ENCODE measurements around the gene AHNAK. TPM values are rescaled to one million over a fixed set of nuclear protein-coding genes. Genes with fewer than 3 reads are reported as not detected.

AHNAK gene
- total and polyA plus RNA-seq, 2 donors (not counting 1 experiment from before 2014, with no cell fraction given), result 220 to 762 TPM

DNA sequence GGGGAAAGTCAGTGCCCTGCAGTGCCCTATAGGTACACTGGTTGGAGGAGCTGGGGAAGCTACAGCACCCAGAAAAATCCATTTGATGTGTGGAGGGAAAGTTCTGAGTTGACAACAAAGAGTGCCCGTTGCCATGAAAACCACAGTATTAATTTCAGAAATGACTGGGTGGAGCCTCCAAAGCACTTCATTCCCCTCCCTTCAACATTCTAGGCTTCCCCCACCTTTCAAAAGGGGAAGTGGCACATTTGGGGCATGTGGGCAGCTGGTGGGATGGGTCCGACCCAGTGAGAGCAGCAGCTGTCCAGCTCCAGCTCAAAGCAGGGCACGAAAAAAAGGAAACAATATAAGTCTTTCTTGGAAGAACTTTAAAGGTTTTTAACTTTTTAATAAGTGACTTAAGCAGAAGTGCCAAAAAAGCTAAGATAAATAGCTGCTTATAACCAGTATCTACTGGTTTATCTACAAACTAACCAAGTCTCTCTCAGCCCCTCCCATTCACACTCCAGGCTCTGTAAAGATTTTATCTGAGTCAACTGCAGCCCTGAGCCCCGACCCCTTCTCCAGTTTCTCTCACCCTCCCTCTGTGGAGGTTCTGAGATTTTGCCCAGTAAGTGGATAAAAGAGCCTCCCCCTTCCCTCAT is 9.0 kb upstream of the AHNAK start:
- Histone ChIP-seq H2AFZ (ENCODE audit: low read length) (no peak overlapping the region), H3K36me3 (ENCODE audit: control insufficient read depth, insufficient read depth, low read length) (peaks cover 10% of the 10 kb centered on the region), H3K27ac (ENCODE audit: insufficient read depth, low read length) (peak overlapping the region; percentile 99), H3K9me3 (ENCODE audit: control insufficient read depth, insufficient read depth, low read depth, low read length) (no peaks in the 10 kb centered on the region), H3K4me1 (ENCODE audit: control insufficient read depth, extremely low read depth, insufficient read depth, low read length) (peaks cover 51% of the 10 kb centered on the region), H3K4me3 (replicated peaks in 1 of 4; ENCODE audit: control extremely low read depth in 1 of 4, insufficient read depth in 1 of 4, low read depth in 3 of 4, low read length in 4 of 4) (peak overlapping the region in 2 of 4 experiments; percentile 33 to 34), H3K79me2 (ENCODE audit: control insufficient read depth, insufficient read depth, low read length) (peaks cover 25% of the 10 kb centered on the region), H3K4me2 (ENCODE audit: extremely low read depth, insufficient read depth, low read length) (peak overlapping the region; percentile 67), H3K27me3 (ENCODE audit: control insufficient read depth, insufficient read depth, low read length) (no peaks in the 10 kb centered on the region), H4K20me1 (ENCODE audit: control insufficient read depth, extremely low read depth, insufficient read depth, low read length) (no peaks in the 10 kb centered on the region), H3K9ac (ENCODE audit: insufficient read depth, low read length) (peak overlapping the region; percentile 35)
- peak; percentile 48 to 76 for DNase-seq (ENCODE audit: low read depth in 2 of 2)
- no peak for TF ChIP-seq EZH2 (IDR thresholded peaks at IDR 0.05; ENCODE audit: low read length, missing control alignments)
- TF ChIP-seq, protein P1, sequence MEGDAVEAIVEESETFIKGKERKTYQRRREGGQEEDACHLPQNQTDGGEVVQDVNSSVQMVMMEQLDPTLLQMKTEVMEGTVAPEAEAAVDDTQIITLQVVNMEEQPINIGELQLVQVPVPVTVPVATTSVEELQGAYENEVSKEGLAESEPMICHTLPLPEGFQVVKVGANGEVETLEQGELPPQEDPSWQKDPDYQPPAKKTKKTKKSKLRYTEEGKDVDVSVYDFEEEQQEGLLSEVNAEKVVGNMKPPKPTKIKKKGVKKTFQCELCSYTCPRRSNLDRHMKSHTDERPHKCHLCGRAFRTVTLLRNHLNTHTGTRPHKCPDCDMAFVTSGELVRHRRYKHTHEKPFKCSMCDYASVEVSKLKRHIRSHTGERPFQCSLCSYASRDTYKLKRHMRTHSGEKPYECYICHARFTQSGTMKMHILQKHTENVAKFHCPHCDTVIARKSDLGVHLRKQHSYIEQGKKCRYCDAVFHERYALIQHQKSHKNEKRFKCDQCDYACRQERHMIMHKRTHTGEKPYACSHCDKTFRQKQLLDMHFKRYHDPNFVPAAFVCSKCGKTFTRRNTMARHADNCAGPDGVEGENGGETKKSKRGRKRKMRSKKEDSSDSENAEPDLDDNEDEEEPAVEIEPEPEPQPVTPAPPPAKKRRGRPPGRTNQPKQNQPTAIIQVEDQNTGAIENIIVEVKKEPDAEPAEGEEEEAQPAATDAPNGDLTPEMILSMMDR (conservative IDR thresholded peaks at IDR 0.05 in 1 of 2, IDR thresholded peaks at IDR 0.05 in 1 of 2; ENCODE audit: low read depth in 1 of 2, low read length in 2 of 2), result no peak

DNA sequence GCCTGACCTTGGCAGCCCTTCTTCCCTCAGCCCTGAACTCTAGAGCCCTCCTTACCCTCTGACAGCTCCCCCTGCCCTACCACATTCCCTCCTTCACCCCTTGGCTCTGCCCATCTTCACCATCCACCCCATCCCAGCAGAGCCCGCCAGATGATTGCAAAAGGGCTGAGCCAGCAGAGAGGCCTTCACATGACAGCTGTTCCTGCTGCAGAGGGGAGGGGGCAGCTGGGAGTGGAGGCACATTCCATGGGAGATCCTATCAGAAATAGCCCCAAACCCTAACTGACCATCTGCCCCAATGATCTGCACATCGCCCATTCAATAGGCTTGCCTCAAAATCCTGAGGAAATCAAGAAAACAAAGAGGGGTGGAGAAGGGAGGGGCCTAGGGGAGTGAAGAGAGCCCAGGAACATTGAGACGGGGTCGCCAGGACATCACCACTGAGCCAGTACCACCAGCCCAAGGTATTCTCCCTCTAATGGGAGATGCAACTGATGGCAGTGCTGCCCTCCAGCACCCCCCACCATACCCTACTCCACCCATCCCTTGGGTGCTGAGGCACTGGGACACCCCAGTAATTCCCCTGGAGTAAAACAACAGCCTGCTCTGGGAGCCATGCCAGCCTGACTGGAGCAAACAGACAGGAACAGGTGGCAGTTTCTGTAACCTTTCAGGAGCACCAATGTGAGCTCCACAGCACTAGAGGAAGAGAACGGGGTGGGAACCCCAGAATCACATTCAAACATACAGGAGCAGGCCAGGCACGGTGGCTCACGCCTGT is 8.0 kb upstream of the AHNAK start:
- Histone ChIP-seq H3K4me3 (replicated peaks in 1 of 4; ENCODE audit: control extremely low read depth in 1 of 4, insufficient read depth in 1 of 4, low read depth in 3 of 4, low read length in 4 of 4) (peak overlapping the region in 2 of 4 experiments; percentile 14 to 49), H3K9me3 (ENCODE audit: control insufficient read depth, insufficient read depth, low read depth, low read length) (no peaks in the 10 kb centered on the region), H3K79me2 (ENCODE audit: control insufficient read depth, insufficient read depth, low read length) (peaks cover 19% of the 10 kb centered on the region), H4K20me1 (ENCODE audit: control insufficient read depth, extremely low read depth, insufficient read depth, low read length) (no peaks in the 10 kb centered on the region), H3K27ac (ENCODE audit: insufficient read depth, low read length) (peak overlapping the region; percentile 99), H2AFZ (ENCODE audit: low read length) (no peak overlapping the region), H3K27me3 (ENCODE audit: control insufficient read depth, insufficient read depth, low read length) (no peaks in the 10 kb centered on the region), H3K9ac (ENCODE audit: insufficient read depth, low read length) (peak overlapping the region; percentile 17), H3K36me3 (ENCODE audit: control insufficient read depth, insufficient read depth, low read length) (peaks cover 8% of the 10 kb centered on the region), H3K4me1 (ENCODE audit: control insufficient read depth, extremely low read depth, insufficient read depth, low read length) (peaks cover 46% of the 10 kb centered on the region), H3K4me2 (ENCODE audit: extremely low read depth, insufficient read depth, low read length) (peak overlapping the region; percentile 100)
- DNase-seq (ENCODE audit: low read depth in 2 of 2), result no peak
- no peak for TF ChIP-seq EZH2 (IDR thresholded peaks at IDR 0.05; ENCODE audit: low read length, missing control alignments)
- TF ChIP-seq, protein P1 (conservative IDR thresholded peaks at IDR 0.05 in 1 of 2, IDR thresholded peaks at IDR 0.05 in 1 of 2; ENCODE audit: low read depth in 1 of 2, low read length in 2 of 2), result no peak

DNA sequence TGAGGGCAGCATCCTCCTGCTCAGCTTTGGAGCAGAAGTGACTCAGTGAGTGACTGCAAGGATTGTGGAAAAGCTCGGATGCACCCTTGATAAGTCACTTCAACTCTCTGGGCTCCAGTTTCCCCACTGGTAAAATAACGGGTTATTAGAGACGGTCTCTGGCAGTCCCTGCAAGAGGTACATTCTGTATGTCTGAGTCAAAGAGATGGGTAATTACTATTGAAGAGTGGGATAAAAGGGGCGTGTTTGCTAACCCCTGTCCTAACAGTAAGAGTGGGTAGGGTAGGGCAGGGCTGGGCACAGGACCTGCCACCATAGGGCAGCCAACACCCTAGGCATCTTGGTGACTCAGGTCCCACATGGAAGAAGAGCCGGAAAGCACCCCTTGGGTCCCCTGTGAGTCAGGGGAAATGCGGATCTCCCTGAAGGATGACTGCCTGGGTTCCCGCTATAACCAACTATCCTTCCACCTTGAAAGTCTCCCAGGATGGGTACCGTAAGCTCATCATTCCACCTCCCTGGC is 7.3 kb upstream of the AHNAK start:
- Histone ChIP-seq H2AFZ (ENCODE audit: low read length) (no peak overlapping the region), H3K27me3 (ENCODE audit: control insufficient read depth, insufficient read depth, low read length) (no peaks in the 10 kb centered on the region), H3K4me2 (ENCODE audit: extremely low read depth, insufficient read depth, low read length) (peak overlapping the region; percentile 100), H3K4me3 (replicated peaks in 1 of 4; ENCODE audit: control extremely low read depth in 1 of 4, insufficient read depth in 1 of 4, low read depth in 3 of 4, low read length in 4 of 4) (peak overlapping the region in 3 of 4 experiments; percentile 14 to 49 (median 20)), H3K79me2 (ENCODE audit: control insufficient read depth, insufficient read depth, low read length) (peaks cover 14% of the 10 kb centered on the region), H3K9me3 (ENCODE audit: control insufficient read depth, insufficient read depth, low read depth, low read length) (no peaks in the 10 kb centered on the region), H3K4me1 (ENCODE audit: control insufficient read depth, extremely low read depth, insufficient read depth, low read length) (peaks cover 48% of the 10 kb centered on the region), H4K20me1 (ENCODE audit: control insufficient read depth, extremely low read depth, insufficient read depth, low read length) (no peaks in the 10 kb centered on the region), H3K36me3 (ENCODE audit: control insufficient read depth, insufficient read depth, low read length) (peaks cover 2% of the 10 kb centered on the region), H3K27ac (ENCODE audit: insufficient read depth, low read length) (peak overlapping the region; percentile 99), H3K9ac (ENCODE audit: insufficient read depth, low read length) (peak overlapping the region; percentile 17)
- DNase-seq (ENCODE audit: low read depth in 2 of 2), result peak; percentile 79 to 93
- TF ChIP-seq, protein P1 (conservative IDR thresholded peaks at IDR 0.05 in 1 of 2, IDR thresholded peaks at IDR 0.05 in 1 of 2; ENCODE audit: low read depth in 1 of 2, low read length in 2 of 2), result no peak
- TF ChIP-seq EZH2 (IDR thresholded peaks at IDR 0.05; ENCODE audit: low read length, missing control alignments), result no peak

All from fibroblast of lung (primary cell).